ENCODE data around the gene DAAM1.

DAAM1 gene

GRCh38 chr14:59268011-59268410 is 79.5 kb downstream of the DAAM1 start:
- H3K27me3 ChIP-seq (ENCODE audit: insufficient read depth, low read length, poor library complexity), result no peaks in the 10 kb centered on the region
- H3K79me2 ChIP-seq (ENCODE audit: insufficient read depth, low read length), result no peaks in the 10 kb centered on the region
- H3K36me3 ChIP-seq (ENCODE audit: insufficient read depth, low read length), result peaks cover 4% of the 10 kb centered on the region; the same call in 1 of the 2 replicates
- no peak overlapping the region for H3K4me3 ChIP-seq (ENCODE audit: low read depth in 1 of 2, low read length in 2 of 2)
- no peaks in the 10 kb centered on the region for H3K9me3 ChIP-seq (ENCODE audit: insufficient read depth, low read length, severe bottlenecking)
- no peak overlapping the region for H3K4me2 ChIP-seq (ENCODE audit: insufficient read depth, low read length)
- no peak overlapping the region for H2AFZ ChIP-seq (ENCODE audit: low read depth, low read length)
- H3K27ac ChIP-seq (ENCODE audit: low read length), result no peak overlapping the region
- H3K9ac ChIP-seq (ENCODE audit: low read depth, low read length), result no peak overlapping the region
- DNase-seq (no peak), ATAC-seq (ENCODE audit: insufficient read depth, low read depth) (no peak)
- H4K20me1 ChIP-seq (ENCODE audit: insufficient read depth, low read length), result no peaks in the 10 kb centered on the region
- no peaks in the 10 kb centered on the region for H3K4me1 ChIP-seq (ENCODE audit: insufficient read depth, low read length)
- TF ChIP-seq EZH2 (IDR thresholded peaks at IDR 0.05; ENCODE audit: borderline replicate concordance, low read depth, low read length, severe bottlenecking), result no peak
- TF ChIP-seq CTCF (IDR thresholded peaks at IDR 0.05; ENCODE audit: borderline replicate concordance, extremely low read depth, low read length, poor library complexity, severe bottlenecking), result no peak

- no peaks in the 10 kb centered on the region for H3K27me3 ChIP-seq (ENCODE audit: insufficient read depth, low read length, poor library complexity)
- H3K9me3 ChIP-seq (ENCODE audit: insufficient read depth, low read length, severe bottlenecking), result no peaks in the 10 kb centered on the region
- peaks cover 4% of the 10 kb centered on the region; the same call in 1 of the 2 replicates for H3K36me3 ChIP-seq (ENCODE audit: insufficient read depth, low read length)
- H3K4me2 ChIP-seq (ENCODE audit: insufficient read depth, low read length), result no peak overlapping the region
- no peak overlapping the region for H2AFZ ChIP-seq (ENCODE audit: low read depth, low read length)
- DNase-seq (no peak), ATAC-seq (ENCODE audit: insufficient read depth, low read depth) (no peak)
- H4K20me1 ChIP-seq (ENCODE audit: insufficient read depth, low read length), result no peaks in the 10 kb centered on the region
- H3K27ac ChIP-seq (ENCODE audit: low read length), result no peak overlapping the region
- no peaks in the 10 kb centered on the region for H3K79me2 ChIP-seq (ENCODE audit: insufficient read depth, low read length)
- no peaks in the 10 kb centered on the region for H3K4me1 ChIP-seq (ENCODE audit: insufficient read depth, low read length)
- H3K9ac ChIP-seq (ENCODE audit: low read depth, low read length), result no peak overlapping the region
- H3K4me3 ChIP-seq (ENCODE audit: low read depth in 1 of 2, low read length in 2 of 2), result no peak overlapping the region
- TF ChIP-seq EZH2 (IDR thresholded peaks at IDR 0.05; ENCODE audit: borderline replicate concordance, low read depth, low read length, severe bottlenecking) (no peak), CTCF (IDR thresholded peaks at IDR 0.05; ENCODE audit: borderline replicate concordance, extremely low read depth, low read length, poor library complexity, severe bottlenecking) (no peak)
Observed at GRCh38 chr14:59268858-59269257, 80.4 kb downstream of the DAAM1 start.

GRCh38 chr14:59269466-59269865 is 81.0 kb downstream of the DAAM1 start:
- Histone ChIP-seq H4K20me1 (ENCODE audit: insufficient read depth, low read length) (no peaks in the 10 kb centered on the region), H3K27ac (ENCODE audit: low read length) (no peak overlapping the region), H3K4me3 (ENCODE audit: low read depth in 1 of 2, low read length in 2 of 2) (no peak overlapping the region), H3K9ac (ENCODE audit: low read depth, low read length) (no peak overlapping the region), H3K27me3 (ENCODE audit: insufficient read depth, low read length, poor library complexity) (no peaks in the 10 kb centered on the region), H3K4me1 (ENCODE audit: insufficient read depth, low read length) (no peaks in the 10 kb centered on the region), H3K36me3 (ENCODE audit: insufficient read depth, low read length) (peaks cover 4% of the 10 kb centered on the region; the same call in 1 of the 2 replicates), H3K4me2 (ENCODE audit: insufficient read depth, low read length) (no peak overlapping the region), H3K79me2 (ENCODE audit: insufficient read depth, low read length) (no peaks in the 10 kb centered on the region), H2AFZ (ENCODE audit: low read depth, low read length) (no peak overlapping the region), H3K9me3 (ENCODE audit: insufficient read depth, low read length, severe bottlenecking) (no peaks in the 10 kb centered on the region)
- TF ChIP-seq CTCF (IDR thresholded peaks at IDR 0.05; ENCODE audit: borderline replicate concordance, extremely low read depth, low read length, poor library complexity, severe bottlenecking), result no peak
- TF ChIP-seq EZH2 (IDR thresholded peaks at IDR 0.05; ENCODE audit: borderline replicate concordance, low read depth, low read length, severe bottlenecking), result no peak
- ATAC-seq (ENCODE audit: insufficient read depth, low read depth), result no peak
- no peak for DNase-seq

GRCh38 chr14:59271256-59271655 is 82.8 kb downstream of the DAAM1 start:
- no peak overlapping the region for H3K27ac ChIP-seq (ENCODE audit: low read length)
- H3K36me3 ChIP-seq (ENCODE audit: insufficient read depth, low read length), result no peaks in the 10 kb centered on the region
- no peak overlapping the region for H3K4me2 ChIP-seq (ENCODE audit: insufficient read depth, low read length)
- no peak overlapping the region for H3K4me3 ChIP-seq (ENCODE audit: low read depth in 1 of 2, low read length in 2 of 2)
- no peaks in the 10 kb centered on the region for H3K27me3 ChIP-seq (ENCODE audit: insufficient read depth, low read length, poor library complexity)
- no peaks in the 10 kb centered on the region for H3K4me1 ChIP-seq (ENCODE audit: insufficient read depth, low read length)
- TF ChIP-seq CTCF (IDR thresholded peaks at IDR 0.05; ENCODE audit: borderline replicate concordance, extremely low read depth, low read length, poor library complexity, severe bottlenecking) (no peak), EZH2 (IDR thresholded peaks at IDR 0.05; ENCODE audit: borderline replicate concordance, low read depth, low read length, severe bottlenecking) (no peak)
- H3K9me3 ChIP-seq (ENCODE audit: insufficient read depth, low read length, severe bottlenecking), result no peaks in the 10 kb centered on the region
- DNase-seq, result no peak
- no peak for ATAC-seq (ENCODE audit: insufficient read depth, low read depth)
- H3K9ac ChIP-seq (ENCODE audit: low read depth, low read length), result no peak overlapping the region
- no peaks in the 10 kb centered on the region for H4K20me1 ChIP-seq (ENCODE audit: insufficient read depth, low read length)
- no peak overlapping the region for H2AFZ ChIP-seq (ENCODE audit: low read depth, low read length)
- no peaks in the 10 kb centered on the region for H3K79me2 ChIP-seq (ENCODE audit: insufficient read depth, low read length)
